WERI-Rb-1 (cell line): ENCODE measurements around the gene ZNF335.

Experiments
- DNase-seq: peaks from one replicate; pipeline ENCODE4 v3.0.0-alpha.2; 2020
- H3K27ac ChIP-seq: fragments of 250-450 bp; sonication (Bioruptor Pico); 2 replicates; pipeline ENCODE4 v1.5.1; 2020; ENCODE audit warnings: mild to moderate bottlenecking, moderate library complexity
- H3K27me3 ChIP-seq: fragments of 250-450 bp; sonication (Bioruptor Pico); 2 replicates; pipeline ENCODE4 v1.5.1; 2021; ENCODE audit warnings: mild to moderate bottlenecking, low read depth, moderate library complexity; ENCODE audit not compliant: insufficient read depth, severe bottlenecking
- H3K36me3 ChIP-seq: fragments of 250-450 bp; sonication (Bioruptor Pico); 2 replicates; pipeline ENCODE4 v1.5.1; 2020; ENCODE audit warnings: mild to moderate bottlenecking, moderate library complexity
- H3K4me3 ChIP-seq: 2 replicates; pipeline ENCODE4 v1.5.1; 2011; ENCODE audit warnings: low read depth, mild to moderate bottlenecking, control low read depth, low read length
- H3K9me3 ChIP-seq: fragments of 250-450 bp; sonication (Bioruptor Pico); 2 replicates; pipeline ENCODE4 v1.5.1; 2021; ENCODE audit warnings: mild to moderate bottlenecking, moderate library complexity; ENCODE audit not compliant: severe bottlenecking
- CTCF ChIP-seq: IDR thresholded peaks from 2 replicates; pipeline ENCODE4 v1.5.1; 2011; ENCODE audit warnings: low read depth, mild to moderate bottlenecking, control low read depth, inconsistent platforms, low read length

Gene ZNF335

GRCh38 chr20:45970646-45971424 is 1.2 kb downstream of the ZNF335 start:
- H3K9me3 ChIP-seq: no peaks in the 10 kb centered on the region
- H3K27me3 ChIP-seq: no peaks in the 10 kb centered on the region
- peaks cover 31% of the 10 kb centered on the region for H3K36me3 ChIP-seq
- H3K4me3 ChIP-seq: peak overlapping the region; percentile 97
- no peak for TF ChIP-seq CTCF
- DNase-seq: no peak
- H3K27ac ChIP-seq: peak overlapping the region; percentile 100

- Histone ChIP-seq H3K4me3 (no peak overlapping the region), H3K27ac (no peak overlapping the region)
These were observed 2.0 kb downstream of the ZNF335 start for GRCh38 chr20:45969712-45970634.

GRCh38 chr20:45968801-45969711 is 2.9 kb downstream of the ZNF335 start:
- no peaks in the 10 kb centered on the region for H3K9me3 ChIP-seq
- no peak for TF ChIP-seq CTCF
- H3K27me3 ChIP-seq: no peaks in the 10 kb centered on the region
- no peak overlapping the region for H3K27ac ChIP-seq
- H3K36me3 ChIP-seq: peaks cover 42% of the 10 kb centered on the region
- H3K4me3 ChIP-seq: no peak overlapping the region
- no peak for DNase-seq

More at GRCh38 chr20:45969712-45970634, 2.0 kb downstream of the ZNF335 start:
- Histone ChIP-seq H3K36me3 (peaks cover 38% of the 10 kb centered on the region), H3K9me3 (no peaks in the 10 kb centered on the region), H3K27me3 (no peaks in the 10 kb centered on the region)
- peak; percentile 76 for TF ChIP-seq CTCF
- peak; percentile 41 for DNase-seq

GRCh38 chr20:45968081-45968671 is 3.8 kb downstream of the ZNF335 start:
- DNase-seq: no peak
- Histone ChIP-seq H3K27ac (no peak overlapping the region), H3K36me3 (peaks cover 49% of the 10 kb centered on the region), H3K27me3 (no peaks in the 10 kb centered on the region), H3K9me3 (no peaks in the 10 kb centered on the region), H3K4me3 (no peak overlapping the region)
- no peak for TF ChIP-seq CTCF

GRCh38 chr20:45967551-45968080 is 4.4 kb downstream of the ZNF335 start:
- no peak for TF ChIP-seq CTCF
- Histone ChIP-seq H3K9me3 (no peaks in the 10 kb centered on the region), H3K27me3 (no peaks in the 10 kb centered on the region), H3K36me3 (peaks cover 51% of the 10 kb centered on the region), H3K27ac (no peak overlapping the region), H3K4me3 (no peak overlapping the region)
- DNase-seq: no peak
